ENCODE measurements around the gene STAT5A.

The STAT5A gene

GRCh38 chr17:42323268-42323773, 35.0 kb downstream of the STAT5A start:
- peaks cover 0 to 8% of the 10 kb centered on the region in 2 donors for H3K4me1 ChIP-seq (ENCODE audit: control insufficient read depth in 1 of 2, insufficient read depth in 2 of 2, low read length in 2 of 2)
- peaks cover 55 to 67% of the 10 kb centered on the region in 2 donors for H3K36me3 ChIP-seq (ENCODE audit: control insufficient read depth in 1 of 2, insufficient read depth in 2 of 2, low read length in 2 of 2)
- H3K27me3 ChIP-seq (ENCODE audit: low read depth, low read length) = no peaks in the 10 kb centered on the region
- no peaks in the 10 kb centered on the region for H3K9me3 ChIP-seq (ENCODE audit: control insufficient read depth in 1 of 2, low read length in 2 of 2)
- H3K27ac ChIP-seq (ENCODE audit: low read length) = no peak overlapping the region
- no peak overlapping the region for H3K4me3 ChIP-seq (ENCODE audit: low read depth in 1 of 2, low read length in 2 of 2)

GRCh38 chr17:42325026-42325425, 36.7 kb downstream of the STAT5A start:
- no peaks in the 10 kb centered on the region for H3K27me3 ChIP-seq (ENCODE audit: low read depth, low read length)
- H3K4me3 ChIP-seq (ENCODE audit: low read depth in 1 of 2, low read length in 2 of 2) = no peak overlapping the region
- no peaks in the 10 kb centered on the region for H3K9me3 ChIP-seq (ENCODE audit: control insufficient read depth in 1 of 2, low read length in 2 of 2)
- H3K36me3 ChIP-seq (ENCODE audit: control insufficient read depth in 1 of 2, insufficient read depth in 2 of 2, low read length in 2 of 2) = peaks cover 58 to 66% of the 10 kb centered on the region in 2 donors
- H3K4me1 ChIP-seq (ENCODE audit: control insufficient read depth in 1 of 2, insufficient read depth in 2 of 2, low read length in 2 of 2) = peaks cover 0 to 21% of the 10 kb centered on the region in 2 donors
- H3K27ac ChIP-seq (ENCODE audit: low read length) = peak overlapping the region; percentile 14

GRCh38 chr17:42329025-42329976, 41.0 kb downstream of the STAT5A start:
- Histone ChIP-seq H3K27ac (ENCODE audit: low read length) (peak overlapping the region; percentile 49), H3K9me3 (ENCODE audit: control insufficient read depth in 1 of 2, low read length in 2 of 2) (no peaks in the 10 kb centered on the region), H3K4me1 (ENCODE audit: control insufficient read depth in 1 of 2, insufficient read depth in 2 of 2, low read length in 2 of 2) (peaks cover 0 to 13% of the 10 kb centered on the region in 2 donors), H3K4me3 (ENCODE audit: low read depth in 1 of 2, low read length in 2 of 2) (no peak overlapping the region), H3K36me3 (ENCODE audit: control insufficient read depth in 1 of 2, insufficient read depth in 2 of 2, low read length in 2 of 2) (peaks cover 55 to 65% of the 10 kb centered on the region in 2 donors), H3K27me3 (ENCODE audit: low read depth, low read length) (no peaks in the 10 kb centered on the region)

GRCh38 chr17:42333053-42333452, 44.8 kb downstream of the STAT5A start:
- Histone ChIP-seq H3K27me3 (ENCODE audit: low read depth, low read length) (no peaks in the 10 kb centered on the region), H3K4me3 (ENCODE audit: low read depth in 1 of 2, low read length in 2 of 2) (no peak overlapping the region), H3K4me1 (ENCODE audit: control insufficient read depth in 1 of 2, insufficient read depth in 2 of 2, low read length in 2 of 2) (peaks cover 4 to 13% of the 10 kb centered on the region in 2 donors), H3K27ac (ENCODE audit: low read length) (no peak overlapping the region), H3K9me3 (ENCODE audit: control insufficient read depth in 1 of 2, low read length in 2 of 2) (no peaks in the 10 kb centered on the region), H3K36me3 (ENCODE audit: control insufficient read depth in 1 of 2, insufficient read depth in 2 of 2, low read length in 2 of 2) (peaks cover 61 to 74% of the 10 kb centered on the region in 2 donors)

- Histone ChIP-seq H3K36me3 (ENCODE audit: control insufficient read depth in 1 of 2, insufficient read depth in 2 of 2, low read length in 2 of 2) (peaks cover 58 to 76% of the 10 kb centered on the region in 2 donors), H3K27ac (ENCODE audit: low read length) (no peak overlapping the region), H3K27me3 (ENCODE audit: low read depth, low read length) (no peaks in the 10 kb centered on the region), H3K4me3 (ENCODE audit: low read depth in 1 of 2, low read length in 2 of 2) (no peak overlapping the region), H3K9me3 (ENCODE audit: control insufficient read depth in 1 of 2, low read length in 2 of 2) (no peaks in the 10 kb centered on the region), H3K4me1 (ENCODE audit: control insufficient read depth in 1 of 2, insufficient read depth in 2 of 2, low read length in 2 of 2) (peaks cover 2 to 4% of the 10 kb centered on the region in 2 donors)
Measured at GRCh38 chr17:42334677-42335076, 46.4 kb downstream of the STAT5A start.

GRCh38 chr17:42337442-42337841, 49.1 kb downstream of the STAT5A start:
- Histone ChIP-seq H3K4me3 (ENCODE audit: low read depth in 1 of 2, low read length in 2 of 2) (no peak overlapping the region), H3K4me1 (ENCODE audit: control insufficient read depth in 1 of 2, insufficient read depth in 2 of 2, low read length in 2 of 2) (peaks cover 0 to 4% of the 10 kb centered on the region in 2 donors), H3K27me3 (ENCODE audit: low read depth, low read length) (no peaks in the 10 kb centered on the region), H3K36me3 (ENCODE audit: control insufficient read depth in 1 of 2, insufficient read depth in 2 of 2, low read length in 2 of 2) (peaks cover 63 to 80% of the 10 kb centered on the region in 2 donors), H3K9me3 (ENCODE audit: control insufficient read depth in 1 of 2, low read length in 2 of 2) (no peaks in the 10 kb centered on the region), H3K27ac (ENCODE audit: low read length) (no peak overlapping the region)

- H3K4me1 ChIP-seq (ENCODE audit: control insufficient read depth in 1 of 2, insufficient read depth in 2 of 2, low read length in 2 of 2) = peaks cover 0 to 4% of the 10 kb centered on the region in 2 donors
- no peaks in the 10 kb centered on the region for H3K9me3 ChIP-seq (ENCODE audit: control insufficient read depth in 1 of 2, low read length in 2 of 2)
- peaks cover 63 to 74% of the 10 kb centered on the region in 2 donors for H3K36me3 ChIP-seq (ENCODE audit: control insufficient read depth in 1 of 2, insufficient read depth in 2 of 2, low read length in 2 of 2)
- no peak overlapping the region for H3K4me3 ChIP-seq (ENCODE audit: low read depth in 1 of 2, low read length in 2 of 2)
- no peaks in the 10 kb centered on the region for H3K27me3 ChIP-seq (ENCODE audit: low read depth, low read length)
- H3K27ac ChIP-seq (ENCODE audit: low read length) = no peak overlapping the region
Measured at GRCh38 chr17:42338427-42338985, 50.2 kb downstream of the STAT5A start.

GRCh38 chr17:42339221-42339620, 50.9 kb downstream of the STAT5A start:
- no peak overlapping the region for H3K4me3 ChIP-seq (ENCODE audit: low read depth in 1 of 2, low read length in 2 of 2)
- peaks cover 0 to 4% of the 10 kb centered on the region in 2 donors for H3K4me1 ChIP-seq (ENCODE audit: control insufficient read depth in 1 of 2, insufficient read depth in 2 of 2, low read length in 2 of 2)
- H3K9me3 ChIP-seq (ENCODE audit: control insufficient read depth in 1 of 2, low read length in 2 of 2) = no peaks in the 10 kb centered on the region
- no peak overlapping the region for H3K27ac ChIP-seq (ENCODE audit: low read length)
- H3K27me3 ChIP-seq (ENCODE audit: low read depth, low read length) = no peaks in the 10 kb centered on the region
- peaks cover 62 to 74% of the 10 kb centered on the region in 2 donors for H3K36me3 ChIP-seq (ENCODE audit: control insufficient read depth in 1 of 2, insufficient read depth in 2 of 2, low read length in 2 of 2)

- Histone ChIP-seq H3K4me1 (ENCODE audit: control insufficient read depth in 1 of 2, insufficient read depth in 2 of 2, low read length in 2 of 2) (peaks cover 0 to 4% of the 10 kb centered on the region in 2 donors), H3K4me3 (ENCODE audit: low read depth in 1 of 2, low read length in 2 of 2) (no peak overlapping the region), H3K27ac (ENCODE audit: low read length) (no peak overlapping the region), H3K9me3 (ENCODE audit: control insufficient read depth in 1 of 2, low read length in 2 of 2) (no peaks in the 10 kb centered on the region), H3K27me3 (ENCODE audit: low read depth, low read length) (no peaks in the 10 kb centered on the region), H3K36me3 (ENCODE audit: control insufficient read depth in 1 of 2, insufficient read depth in 2 of 2, low read length in 2 of 2) (peaks cover 57 to 69% of the 10 kb centered on the region in 2 donors)
Measured at GRCh38 chr17:42340691-42341127, 52.4 kb downstream of the STAT5A start.

- H3K36me3 ChIP-seq (ENCODE audit: control insufficient read depth in 1 of 2, insufficient read depth in 2 of 2, low read length in 2 of 2) = peaks cover 57 to 69% of the 10 kb centered on the region in 2 donors
- H3K4me3 ChIP-seq (ENCODE audit: low read depth in 1 of 2, low read length in 2 of 2) = no peak overlapping the region
- no peaks in the 10 kb centered on the region for H3K27me3 ChIP-seq (ENCODE audit: low read depth, low read length)
- peaks cover 0 to 4% of the 10 kb centered on the region in 2 donors for H3K4me1 ChIP-seq (ENCODE audit: control insufficient read depth in 1 of 2, insufficient read depth in 2 of 2, low read length in 2 of 2)
- no peaks in the 10 kb centered on the region for H3K9me3 ChIP-seq (ENCODE audit: control insufficient read depth in 1 of 2, low read length in 2 of 2)
- no peak overlapping the region for H3K27ac ChIP-seq (ENCODE audit: low read length)
Measured at GRCh38 chr17:42341568-42341967, 53.3 kb downstream of the STAT5A start.

All from muscle layer of duodenum (tissue), 2 donors.